ENCODE results near the gene EVA1C.

DNA sequence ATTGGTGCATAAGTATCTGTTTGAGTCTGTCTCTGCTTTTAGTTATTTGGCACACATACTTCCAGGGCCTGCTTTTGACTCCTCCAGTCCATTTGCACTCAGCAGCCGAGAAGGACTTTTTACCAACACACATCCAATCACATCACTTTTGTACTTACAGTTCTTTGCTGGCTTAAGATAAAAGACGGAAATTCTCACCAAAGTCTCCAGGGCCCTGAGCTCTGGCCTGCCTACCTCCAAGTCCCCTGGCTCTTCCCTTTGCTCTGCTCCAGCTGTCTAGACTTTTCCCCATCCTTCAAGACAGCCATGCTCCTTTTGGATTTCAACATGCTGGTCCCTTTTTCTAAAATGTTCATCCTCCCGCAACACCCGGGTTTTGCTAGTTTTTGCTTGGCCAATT, 2.2 kb upstream of the EVA1C start:
- TF ChIP-seq, protein P1, sequence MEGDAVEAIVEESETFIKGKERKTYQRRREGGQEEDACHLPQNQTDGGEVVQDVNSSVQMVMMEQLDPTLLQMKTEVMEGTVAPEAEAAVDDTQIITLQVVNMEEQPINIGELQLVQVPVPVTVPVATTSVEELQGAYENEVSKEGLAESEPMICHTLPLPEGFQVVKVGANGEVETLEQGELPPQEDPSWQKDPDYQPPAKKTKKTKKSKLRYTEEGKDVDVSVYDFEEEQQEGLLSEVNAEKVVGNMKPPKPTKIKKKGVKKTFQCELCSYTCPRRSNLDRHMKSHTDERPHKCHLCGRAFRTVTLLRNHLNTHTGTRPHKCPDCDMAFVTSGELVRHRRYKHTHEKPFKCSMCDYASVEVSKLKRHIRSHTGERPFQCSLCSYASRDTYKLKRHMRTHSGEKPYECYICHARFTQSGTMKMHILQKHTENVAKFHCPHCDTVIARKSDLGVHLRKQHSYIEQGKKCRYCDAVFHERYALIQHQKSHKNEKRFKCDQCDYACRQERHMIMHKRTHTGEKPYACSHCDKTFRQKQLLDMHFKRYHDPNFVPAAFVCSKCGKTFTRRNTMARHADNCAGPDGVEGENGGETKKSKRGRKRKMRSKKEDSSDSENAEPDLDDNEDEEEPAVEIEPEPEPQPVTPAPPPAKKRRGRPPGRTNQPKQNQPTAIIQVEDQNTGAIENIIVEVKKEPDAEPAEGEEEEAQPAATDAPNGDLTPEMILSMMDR (IDR thresholded peaks at IDR 0.05; ENCODE audit: extremely low read depth in 1 of 2, insufficient read depth in 1 of 2, low read depth in 1 of 2, low read length in 2 of 2), result no peak
- TF ChIP-seq MYC (IDR thresholded peaks at IDR 0.05; ENCODE audit: low read depth, low read length), result no peak
- no peak for TF ChIP-seq MAX (IDR thresholded peaks at IDR 0.05; ENCODE audit: insufficient read depth, insufficient read length)
- TF ChIP-seq EZH2 (IDR thresholded peaks at IDR 0.05; ENCODE audit: borderline replicate concordance, low read depth, low read length, severe bottlenecking), result no peak
- no peak for TF ChIP-seq POLR2A (IDR thresholded peaks at IDR 0.05; ENCODE audit: low read depth, low read length)
- no peak for TF ChIP-seq JUN (IDR thresholded peaks at IDR 0.05; ENCODE audit: borderline replicate concordance, insufficient read depth, insufficient read length, low read depth)

Measured in endothelial cell of umbilical vein (primary cell).